IMR-90 (cell line): ENCODE measurements around the gene TAF6L. TPM values are rescaled to one million over a fixed set of nuclear protein-coding genes. Genes with fewer than 3 reads are reported as not detected.
A peak's percentile ranks its signal among the peaks of the same experiment; 100 is the strongest.

Experiments
- ATAC-seq: fragments of 200-7000 bp; cut with Tn5 transposase; 2 replicates; pipeline ENCODE4 v1.9.1; 2020; ENCODE audit warnings: low read depth, mild to moderate bottlenecking, moderate library complexity
- BruUV-seq: library from RNA; stranded (reverse); fragments of 400-500 nt; replicated peaks from 2 replicates; lab custom pipeline; 2021; lab: Mats Ljungman, UMichigan
- CTCF ChIA-PET: fragments of 300-600 bp; formaldehyde crosslinking; extraction: SDS; loops from one replicate; lab custom pipeline; 2021; ENCODE audit warnings: antibody characterized with exemption; lab: Yijun Ruan, JAX
- POLR2A ChIA-PET: fragments of 300-600 bp; sonication (Branson Sonifier 250); formaldehyde crosslinking; loops from one replicate; lab custom pipeline; 2022; ENCODE audit warnings: antibody characterized with exemption; ENCODE audit not compliant: unreplicated experiment; lab: Charles Lee
- DNase-seq: peaks from one replicate; pipeline ENCODE4 v3.0.0; 2013
- H2AFZ ChIP-seq: replicated peaks from 2 replicates; pipeline ENCODE3; 2013; ENCODE audit warnings: low read length, mild to moderate bottlenecking; ENCODE audit not compliant: poor library complexity
- H2AK5ac ChIP-seq: 2 replicates; pipeline ENCODE4 v1.6.1; 2013; ENCODE audit warnings: low read depth, low read length, inconsistent platforms
- H2AK9ac ChIP-seq: replicated peaks from 2 replicates; pipeline ENCODE3; 2013; ENCODE audit warnings: mild to moderate bottlenecking, low read depth, low read length, moderate library complexity; ENCODE audit not compliant: poor library complexity
- H2BK120ac ChIP-seq: 2 replicates; pipeline ENCODE4 v1.6.1; 2013; ENCODE audit warnings: low read depth, low read length, inconsistent platforms
- H2BK15ac ChIP-seq: 3 replicates; pipeline ENCODE4 v1.6.1; 2013; ENCODE audit warnings: low read depth, low read length, inconsistent platforms
- H2BK20ac ChIP-seq: 2 replicates; pipeline ENCODE4 v1.6.1; 2013; ENCODE audit warnings: low read depth, mild to moderate bottlenecking, inconsistent platforms, low read length, moderate library complexity
- H2BK5ac ChIP-seq: 2 replicates; pipeline ENCODE4 v1.6.1; 2013; ENCODE audit warnings: mild to moderate bottlenecking, low read depth, low read length, inconsistent platforms; ENCODE audit not compliant: poor library complexity, severe bottlenecking
- H3K14ac ChIP-seq: replicated peaks from 2 replicates; pipeline ENCODE4 v1.6.1; 2013; ENCODE audit warnings: low read depth, low read length, inconsistent platforms
- H3K18ac ChIP-seq: 2 replicates; pipeline ENCODE4 v1.6.1; 2013; ENCODE audit warnings: low read depth, low read length, control low read depth
- H3K23ac ChIP-seq: 2 replicates; pipeline ENCODE4 v1.6.1; 2013; ENCODE audit warnings: low read depth, low read length, inconsistent platforms
- H3K27ac ChIP-seq: 2 replicates; pipeline ENCODE4 v1.5.1; 2013; ENCODE audit warnings: mild to moderate bottlenecking, control low read depth, low read length; ENCODE audit not compliant: insufficient read depth
- H3K27me3 ChIP-seq: 2 replicates; pipeline ENCODE4 v1.6.1; 2013; ENCODE audit warnings: low read length; ENCODE audit not compliant: control insufficient read depth, insufficient read depth
- H3K36me3 ChIP-seq: 2 replicates; pipeline ENCODE4 v1.6.1; 2013; ENCODE audit warnings: low read length, mixed read lengths; ENCODE audit not compliant: control insufficient read depth, insufficient read depth
- H3K4ac ChIP-seq: 2 replicates; pipeline ENCODE4 v1.6.1; 2013; ENCODE audit warnings: low read depth, low read length, inconsistent platforms
- H3K4me1 ChIP-seq: 2 replicates; pipeline ENCODE4 v1.6.1; 2013; ENCODE audit warnings: low read length, mixed read lengths; ENCODE audit not compliant: control insufficient read depth, insufficient read depth
- H3K4me2 ChIP-seq: 2 replicates; pipeline ENCODE4 v1.6.1; 2013; ENCODE audit warnings: low read depth, mild to moderate bottlenecking, control low read depth, low read length, moderate library complexity
- H3K4me3 ChIP-seq: 2 replicates; pipeline ENCODE4 v1.5.1; 2013; ENCODE audit warnings: low read depth, mild to moderate bottlenecking, control low read depth, low read length, moderate library complexity; ENCODE audit not compliant: insufficient read depth
- H3K56ac ChIP-seq: 2 replicates; pipeline ENCODE4 v1.6.1; 2013; ENCODE audit warnings: low read length, inconsistent platforms; ENCODE audit not compliant: insufficient read depth; ENCODE audit errors: extremely low read depth
- H3K79me1 ChIP-seq, 2 experiments: 2 replicates each; pipeline ENCODE4 v1.6.1; 2013; ENCODE audit warnings: low read length in 2 of 2, inconsistent platforms in 1 of 2, low read depth in 1 of 2
- H3K9ac ChIP-seq: 2 replicates; pipeline ENCODE4 v1.6.1; 2013; ENCODE audit warnings: low read depth, low read length, control low read depth
- H3K9me1 ChIP-seq: 2 replicates; pipeline ENCODE4 v1.6.1; 2013; ENCODE audit warnings: low read length, inconsistent platforms; ENCODE audit not compliant: insufficient read depth
- H3K9me3 ChIP-seq: 2 replicates; pipeline ENCODE4 v1.6.1; 2013; ENCODE audit warnings: low read length; ENCODE audit not compliant: control insufficient read depth, insufficient read depth
- H4K20me1 ChIP-seq: 2 replicates; pipeline ENCODE4 v1.6.1; 2013; ENCODE audit warnings: low read length, inconsistent platforms; ENCODE audit not compliant: insufficient read depth
- H4K5ac ChIP-seq: 2 replicates; pipeline ENCODE4 v1.6.1; 2013; ENCODE audit warnings: mild to moderate bottlenecking, low read depth, low read length, control low read depth
- H4K8ac ChIP-seq, 2 experiments: 2 replicates each; pipeline ENCODE4 v1.6.1; 2013; ENCODE audit warnings: low read depth in 2 of 2, low read length in 2 of 2, control low read depth in 1 of 2, inconsistent platforms in 1 of 2
- H4K91ac ChIP-seq: 2 replicates; pipeline ENCODE4 v1.6.1; 2013; ENCODE audit warnings: low read depth, low read length, inconsistent platforms; ENCODE audit not compliant: insufficient read depth
- BHLHE40 ChIP-seq: fragments of 150-350 bp; IDR thresholded peaks from 2 replicates; pipeline ENCODE4 v1.6.1; 2016; ENCODE audit warnings: mild to moderate bottlenecking, low read depth, low read length
- MAZ ChIP-seq: IDR thresholded peaks from 2 replicates; pipeline ENCODE4 v1.6.1; 2012; ENCODE audit warnings: low read depth, mild to moderate bottlenecking, low read length, improper control_type of control experiment, moderate library complexity, borderline replicate concordance
- POLR2A ChIP-seq: IDR thresholded peaks from 2 replicates; pipeline ENCODE4 v1.6.1; 2012; ENCODE audit warnings: mild to moderate bottlenecking, low read depth, low read length
- RCOR1 ChIP-seq: IDR thresholded peaks from 2 replicates; pipeline ENCODE4 v1.6.1; 2012; ENCODE audit warnings: mild to moderate bottlenecking, low read length, improper control_type of control experiment; ENCODE audit not compliant: insufficient replicate concordance
- WGBS, 2 experiments: methylation state at CpG; one replicate each; pipeline versions ENCODE4 v1.1.5 to v1.1.7; 2013; ENCODE audit warnings: missing lambda C conversion rate in 2 of 2; ENCODE audit not compliant: insufficient read length in 1 of 2; ENCODE audit errors: extremely low coverage in 2 of 2; 5-methylcytosine and 5-hydroxymethylcytosine counted together
- dilution Hi-C: fragments of 300-500 bp; cut with HindIII; formaldehyde crosslinking; loops from one replicate; pipeline ENCODE4 v1.14.3; 2018; ENCODE audit warnings: low sequenced_read_pairs; ENCODE audit not compliant: unreplicated experiment
- in situ Hi-C: fragments of 300-500 bp; cut with MboI; formaldehyde crosslinking; loops from 3 replicates; pipeline ENCODE4 v1.14.3; 2019; ENCODE audit warnings: low sequenced_read_pairs, inconsistent platforms, mixed read lengths
- intact Hi-C: fragments of 100-400 bp; cut with micrococcal nuclease; formaldehyde crosslinking; loops from 2 replicates; pipeline ENCODE4 v1.10.0; 2022
- polyA plus RNA-seq, 3 experiments: library from polyadenylated mRNA; depleted of rRNA; stranded (reverse); fragments of >200 nt; gene quantifications; 2 replicates each; pipeline ENCODE4 v1.2.3, GENCODE V29; 2012; ENCODE audit warnings: low replicate concordance in 1 of 3
- total RNA-seq: library from RNA; depleted of rRNA; stranded (reverse); fragments of >200 nt; gene quantifications from 2 replicates; pipeline ENCODE4 v1.2.3, GENCODE V29; 2012
- TF ChIP-seq, protein P1 (sequence below): conservative IDR thresholded peaks from 2 replicates; pipeline ENCODE4 v1.5.1; 2012; ENCODE audit warnings: mild to moderate bottlenecking, low read depth, low read length, improper control_type of control experiment
- TF ChIP-seq, protein P2 (sequence below): fragments of 150-350 bp; IDR thresholded peaks from 2 replicates; pipeline ENCODE4 v1.6.1; 2017; ENCODE audit warnings: mild to moderate bottlenecking, antibody characterized with exemption, low read length, low read depth

Gene TAF6L
- total and polyA plus RNA-seq, 2 of the 4 experiments (the other 2 are of a cell fraction): 9.5 to 13.5 TPM

DNA sequence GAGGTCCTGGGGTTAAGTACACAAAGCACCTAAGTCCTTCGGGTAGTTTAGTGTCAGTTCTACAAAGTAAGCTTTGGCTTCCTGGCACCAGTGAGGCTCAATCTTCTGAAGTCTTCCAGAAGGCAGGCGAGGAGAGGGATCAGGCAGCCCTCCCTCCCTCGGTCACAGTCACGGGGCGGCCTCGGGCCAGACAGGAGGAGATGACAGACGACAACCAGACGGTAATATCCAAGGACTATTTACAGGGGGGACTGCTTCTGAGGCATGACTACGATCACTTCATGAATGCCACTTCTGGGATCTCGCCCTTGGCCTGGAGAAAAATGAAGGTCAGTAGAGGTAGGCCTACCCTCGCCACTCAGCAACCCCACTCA is 21.0 kb downstream of the TAF6L start:
- Histone ChIP-seq H2AK5ac (peak overlapping the region; percentile 68), H4K91ac (peak overlapping the region; percentile 20; the same call in 1 of the 2 replicates), H3K4ac (peak overlapping the region; percentile 49; the same call in 1 of the 2 replicates), H2BK120ac (no peak overlapping the region), H3K27ac (peak overlapping the region; percentile 74), H2BK20ac (no peak overlapping the region), H2AK9ac (peak overlapping the region; percentile 4), H3K14ac (no peak overlapping the region; the same call in 1 of the 2 replicates), H3K36me3 (peaks cover 55% of the 10 kb centered on the region), H3K79me1 (peaks cover 12 to 49% of the 10 kb centered on the region in 2 experiments), H3K23ac (peak overlapping the region; percentile 29; the same call in 1 of the 2 replicates), H3K4me2 (peak overlapping the region; percentile 77), H3K27me3 (no peaks in the 10 kb centered on the region), H3K4me1 (peaks cover 12% of the 10 kb centered on the region), H3K56ac (no peak overlapping the region), H4K5ac (peak overlapping the region; percentile 56), H3K4me3 (peak overlapping the region; percentile 93; the same call in 1 of the 2 replicates), H3K18ac (peak overlapping the region; percentile 36; the same call in 1 of the 2 replicates), H2BK5ac (peak overlapping the region; percentile 76), H2BK15ac (no peak overlapping the region), H3K9me3 (no peaks in the 10 kb centered on the region), H4K8ac (peak overlapping the region; percentile 82 to 89; a peak in 3 of 4 replicates), H3K9ac (peak overlapping the region; percentile 52), H3K9me1 (no peaks in the 10 kb centered on the region), H4K20me1 (peaks cover 7% of the 10 kb centered on the region), H2AFZ (peak overlapping the region; percentile 28)
- dilution Hi-C loops (no loop called here), intact Hi-C loops (no loop called here), in situ Hi-C loops (no loop called here)
- peak; percentile 3; the same call in 1 of the 2 replicates for ATAC-seq
- POLR2A ChIA-PET: interaction anchor here (1.0 kb wide), 1 partner anchor 10 kb away, joined by 3 read pairs; no protein-coding TSS in a partner anchor
- no CpG with 5 or more reads among the region's 11 CpGs for WGBS, 2 experiments
- CTCF ChIA-PET: no interaction called here
- DNase-seq: peak; percentile 18
- TF ChIP-seq POLR2A: no peak; the same call in 1 of the 2 replicates
- TF ChIP-seq BHLHE40: no peak
- TF ChIP-seq, protein P1, sequence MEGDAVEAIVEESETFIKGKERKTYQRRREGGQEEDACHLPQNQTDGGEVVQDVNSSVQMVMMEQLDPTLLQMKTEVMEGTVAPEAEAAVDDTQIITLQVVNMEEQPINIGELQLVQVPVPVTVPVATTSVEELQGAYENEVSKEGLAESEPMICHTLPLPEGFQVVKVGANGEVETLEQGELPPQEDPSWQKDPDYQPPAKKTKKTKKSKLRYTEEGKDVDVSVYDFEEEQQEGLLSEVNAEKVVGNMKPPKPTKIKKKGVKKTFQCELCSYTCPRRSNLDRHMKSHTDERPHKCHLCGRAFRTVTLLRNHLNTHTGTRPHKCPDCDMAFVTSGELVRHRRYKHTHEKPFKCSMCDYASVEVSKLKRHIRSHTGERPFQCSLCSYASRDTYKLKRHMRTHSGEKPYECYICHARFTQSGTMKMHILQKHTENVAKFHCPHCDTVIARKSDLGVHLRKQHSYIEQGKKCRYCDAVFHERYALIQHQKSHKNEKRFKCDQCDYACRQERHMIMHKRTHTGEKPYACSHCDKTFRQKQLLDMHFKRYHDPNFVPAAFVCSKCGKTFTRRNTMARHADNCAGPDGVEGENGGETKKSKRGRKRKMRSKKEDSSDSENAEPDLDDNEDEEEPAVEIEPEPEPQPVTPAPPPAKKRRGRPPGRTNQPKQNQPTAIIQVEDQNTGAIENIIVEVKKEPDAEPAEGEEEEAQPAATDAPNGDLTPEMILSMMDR: no peak
- TF ChIP-seq RCOR1: no peak
- no peak for TF ChIP-seq MAZ
- TF ChIP-seq, protein P2, sequence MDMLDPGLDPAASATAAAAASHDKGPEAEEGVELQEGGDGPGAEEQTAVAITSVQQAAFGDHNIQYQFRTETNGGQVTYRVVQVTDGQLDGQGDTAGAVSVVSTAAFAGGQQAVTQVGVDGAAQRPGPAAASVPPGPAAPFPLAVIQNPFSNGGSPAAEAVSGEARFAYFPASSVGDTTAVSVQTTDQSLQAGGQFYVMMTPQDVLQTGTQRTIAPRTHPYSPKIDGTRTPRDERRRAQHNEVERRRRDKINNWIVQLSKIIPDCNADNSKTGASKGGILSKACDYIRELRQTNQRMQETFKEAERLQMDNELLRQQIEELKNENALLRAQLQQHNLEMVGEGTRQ: 0 out of 2 replicates have a peak, but pooled peaks have one; percentile 4
- BruUV-seq: no TSS peak
